Erythroblast (primary cell): ENCODE data around the gene TMEM164.

Experiments
- GATA1 ChIP-seq: IDR thresholded peaks from 2 replicates; pipeline ENCODE4 v1.6.1; 2011; ENCODE audit warnings: low read depth, mild to moderate bottlenecking, control low read depth, low read length, moderate library complexity
- POLR2A ChIP-seq: IDR thresholded peaks from 2 replicates; pipeline ENCODE4 v1.6.1; 2011; ENCODE audit warnings: mild to moderate bottlenecking, low read length

- TF ChIP-seq POLR2A: no peak
- TF ChIP-seq GATA1: no peak
Measured at GRCh38 chrX:109997786-109998452, 5.0 kb upstream of the TMEM164 start.
